GM10248 (cell line): ENCODE results near the gene SMC2.

Experiments
- CTCF ChIA-PET: fragments of 300-600 bp; sonication (Branson Sonifier 250); formaldehyde crosslinking; extraction: SDS; loops from one replicate; lab custom pipeline; 2021; ENCODE audit warnings: antibody characterized with exemption; lab: Yijun Ruan, JAX
- POLR2A ChIA-PET: fragments of 350-650 bp; sonication (Branson Sonifier 250); formaldehyde crosslinking; extraction: SDS; loops from one replicate; lab custom pipeline; 2020; ENCODE audit warnings: antibody characterized with exemption; lab: Yijun Ruan, JAX
- DNase-seq: peaks from one replicate; pipeline ENCODE4 v3.0.0; 2012; ENCODE audit errors: extremely low spot score
- TF ChIP-seq, protein P1 (sequence below): IDR thresholded peaks from 2 replicates; pipeline ENCODE4 v1.5.1; 2012; ENCODE audit warnings: mild to moderate bottlenecking, low read depth; ENCODE audit errors: extremely low read depth, missing control alignments, control extremely low read depth

The SMC2 gene

DNA sequence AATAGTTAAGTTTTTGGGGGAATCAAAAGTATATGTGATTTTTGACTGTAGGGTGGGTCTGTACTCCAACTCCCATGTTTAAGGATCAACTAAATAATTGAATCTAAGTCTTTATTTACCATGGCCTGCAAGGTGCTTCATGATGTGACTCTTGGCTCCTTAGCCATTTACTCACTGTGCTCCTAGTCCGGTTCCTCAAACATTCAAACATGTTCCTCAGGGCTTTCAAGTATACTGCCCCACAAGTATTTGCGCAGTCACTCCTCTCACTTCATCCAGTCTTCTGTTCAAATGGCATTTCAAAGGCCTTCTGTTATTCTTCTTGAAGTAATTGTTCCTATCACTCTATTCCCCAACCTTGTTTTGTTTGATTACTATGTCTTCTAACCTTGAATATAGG, 16.4 kb downstream of the SMC2 start:
- ChIA-PET CTCF (interaction anchor here (0.9 kb wide), 1 partner anchor 17 kb away, joined by 3 read pairs; no protein-coding TSS in a partner anchor), POLR2A (no interaction called here)
- TF ChIP-seq, protein P1, sequence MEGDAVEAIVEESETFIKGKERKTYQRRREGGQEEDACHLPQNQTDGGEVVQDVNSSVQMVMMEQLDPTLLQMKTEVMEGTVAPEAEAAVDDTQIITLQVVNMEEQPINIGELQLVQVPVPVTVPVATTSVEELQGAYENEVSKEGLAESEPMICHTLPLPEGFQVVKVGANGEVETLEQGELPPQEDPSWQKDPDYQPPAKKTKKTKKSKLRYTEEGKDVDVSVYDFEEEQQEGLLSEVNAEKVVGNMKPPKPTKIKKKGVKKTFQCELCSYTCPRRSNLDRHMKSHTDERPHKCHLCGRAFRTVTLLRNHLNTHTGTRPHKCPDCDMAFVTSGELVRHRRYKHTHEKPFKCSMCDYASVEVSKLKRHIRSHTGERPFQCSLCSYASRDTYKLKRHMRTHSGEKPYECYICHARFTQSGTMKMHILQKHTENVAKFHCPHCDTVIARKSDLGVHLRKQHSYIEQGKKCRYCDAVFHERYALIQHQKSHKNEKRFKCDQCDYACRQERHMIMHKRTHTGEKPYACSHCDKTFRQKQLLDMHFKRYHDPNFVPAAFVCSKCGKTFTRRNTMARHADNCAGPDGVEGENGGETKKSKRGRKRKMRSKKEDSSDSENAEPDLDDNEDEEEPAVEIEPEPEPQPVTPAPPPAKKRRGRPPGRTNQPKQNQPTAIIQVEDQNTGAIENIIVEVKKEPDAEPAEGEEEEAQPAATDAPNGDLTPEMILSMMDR = no peak
- no peak for DNase-seq

DNA sequence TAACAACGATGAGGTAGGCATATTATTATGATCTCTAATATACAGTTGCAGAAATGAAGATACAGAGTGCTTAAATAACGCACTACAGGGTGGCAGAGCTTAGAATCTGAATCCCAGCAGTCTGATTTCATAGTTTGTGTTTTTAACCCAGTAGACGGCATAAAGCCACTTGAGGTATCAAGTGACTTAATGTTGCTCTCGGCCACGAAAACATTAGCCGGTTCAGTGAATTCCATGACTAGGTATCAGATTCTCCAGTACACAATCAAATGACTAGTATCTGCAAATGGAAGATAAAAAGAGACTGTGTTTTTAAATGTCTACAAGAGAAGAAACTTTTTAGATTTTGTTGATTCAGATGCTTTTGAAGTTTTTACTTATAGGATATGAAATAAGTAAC, 24.8 kb downstream of the SMC2 start:
- DNase-seq = no peak
- ChIA-PET CTCF (no interaction called here), POLR2A (no interaction called here)
- TF ChIP-seq, protein P1 = no peak

DNA sequence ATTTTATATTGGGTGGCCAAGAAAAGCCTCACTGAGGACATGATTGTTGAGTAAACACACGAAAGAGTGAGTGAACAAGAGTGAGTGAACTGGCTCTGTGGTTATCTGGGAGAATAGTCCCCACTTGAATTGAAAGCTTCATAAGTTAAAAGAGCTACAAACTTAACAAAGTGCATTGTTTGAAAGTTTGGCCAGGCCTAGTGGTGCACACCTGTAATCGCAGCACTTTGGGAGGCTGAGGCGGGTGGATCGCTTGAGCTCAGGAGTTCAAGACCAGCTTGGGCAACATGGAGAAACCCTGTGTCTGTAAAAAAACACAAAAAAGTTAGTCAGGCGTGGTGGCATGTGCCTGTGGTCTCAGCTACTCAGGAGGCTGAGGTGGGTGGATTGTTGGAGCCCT, 26.9 kb downstream of the SMC2 start:
- POLR2A ChIA-PET = no interaction called here
- TF ChIP-seq, protein P1 = no peak
- CTCF ChIA-PET = interaction anchor here (0.8 to 1.7 kb wide), 4 partner anchors 9 to 15 kb away, joined by 3 to 6 read pairs (median 4); no protein-coding TSS in a partner anchor
- no peak for DNase-seq

DNA sequence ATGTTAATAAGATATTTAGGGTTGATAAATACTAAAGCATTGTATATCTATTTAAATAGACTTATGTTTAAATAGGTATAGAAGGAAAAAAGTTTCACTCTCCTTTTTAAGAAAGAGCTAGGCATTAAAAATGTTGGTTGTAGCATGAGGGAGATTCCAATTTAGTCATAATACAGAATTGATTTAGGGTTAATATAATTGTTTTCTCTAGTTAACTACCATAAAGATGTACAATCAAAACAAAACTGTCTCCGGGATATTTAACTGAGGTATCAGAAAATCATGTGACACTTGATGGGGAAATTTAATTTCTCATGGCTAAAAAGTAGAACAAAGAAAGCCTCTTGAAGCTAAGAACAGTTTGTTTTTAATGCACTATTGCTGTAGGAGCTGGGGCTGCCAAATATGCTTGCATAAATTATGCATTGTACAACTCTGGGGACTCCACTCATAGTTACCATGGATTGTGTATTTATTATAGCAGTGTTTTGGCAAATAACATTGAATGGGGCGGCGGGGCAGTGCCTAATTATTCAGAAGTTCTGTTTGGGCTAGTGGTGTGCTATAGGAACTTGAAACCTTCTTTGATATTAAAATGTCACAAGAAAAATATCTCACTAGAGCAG, 44.2 kb downstream of the SMC2 start:
- TF ChIP-seq, protein P1 = no peak
- CTCF ChIA-PET = interaction anchor here (0.9 kb wide), 1 partner anchor 22 kb away, joined by 3 read pairs; no protein-coding TSS in a partner anchor
- DNase-seq = no peak
- POLR2A ChIA-PET = no interaction called here

DNA sequence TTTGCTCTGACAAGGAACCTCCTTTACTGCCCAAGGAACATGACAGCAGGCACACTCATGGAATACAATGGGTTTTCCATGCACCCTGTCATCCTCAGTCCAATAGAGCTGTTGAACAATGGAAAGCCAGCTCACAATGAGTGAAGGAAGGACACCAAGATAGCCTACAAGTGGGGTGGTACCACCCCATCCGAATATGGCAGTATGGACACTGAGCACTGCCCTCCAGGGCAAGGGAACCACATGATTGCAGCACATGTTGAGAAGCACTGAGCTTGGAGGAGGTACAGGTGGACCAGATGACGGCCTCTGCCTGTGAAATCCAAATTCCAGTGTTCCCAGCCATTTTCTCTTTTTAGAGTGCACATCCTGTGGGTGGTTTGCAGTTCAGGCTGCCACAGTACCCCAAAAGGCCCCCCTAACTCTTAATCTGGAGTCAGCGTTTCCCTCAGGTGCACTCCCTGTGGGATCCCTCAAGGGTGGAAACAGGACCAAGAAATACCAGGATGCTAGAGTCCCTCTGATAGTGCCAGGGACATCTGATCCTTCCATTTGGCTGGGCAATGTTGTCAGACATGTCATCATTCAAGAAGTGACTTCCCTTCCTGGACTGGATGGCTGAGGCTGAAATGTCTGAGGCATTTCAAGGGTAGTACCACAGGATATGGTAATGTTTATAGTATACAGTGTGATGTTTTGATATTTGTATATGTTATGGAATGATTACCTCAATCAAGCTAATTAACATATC, 48.9 kb downstream of the SMC2 start:
- ChIA-PET CTCF (interaction anchor here (1.2 kb wide), 1 partner anchor 52 kb away, joined by 3 read pairs; no protein-coding TSS in a partner anchor), POLR2A (no interaction called here)
- TF ChIP-seq, protein P1 = no peak
- DNase-seq = no peak

DNA sequence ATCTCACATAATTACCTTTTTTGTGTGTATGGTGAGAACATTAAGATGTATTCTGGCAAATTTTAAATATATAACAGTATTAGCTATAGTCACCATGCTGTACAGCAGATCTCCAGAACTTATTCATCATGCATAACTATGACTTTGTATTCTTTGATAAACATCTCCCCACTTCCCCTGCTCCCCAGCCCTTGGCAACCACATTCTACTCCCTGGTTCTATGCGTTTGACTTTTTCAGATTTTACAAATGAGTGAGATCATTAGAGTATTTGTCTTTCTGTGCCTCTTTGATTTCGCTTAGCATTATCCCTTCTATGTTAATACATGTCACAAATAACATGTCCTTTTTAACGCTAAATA, 49.4 kb downstream of the SMC2 start:
- ChIA-PET POLR2A (no interaction called here), CTCF (interaction anchor here (1.2 kb wide), 1 partner anchor 52 kb away, joined by 3 read pairs; no protein-coding TSS in a partner anchor)
- TF ChIP-seq, protein P1 = no peak

More for the DNA sequence above, 49.4 kb downstream of the SMC2 start:
- DNase-seq = no peak
